SH-SY5Y (cell line): Measurements from ENCODE around the gene GFPT1.

ENCODE experiments used
- GATA2 ChIP-seq: IDR thresholded peaks from 2 replicates; pipeline ENCODE4 v1.6.1; 2011; ENCODE audit warnings: mild to moderate bottlenecking, low read depth, low read length
- GATA3 ChIP-seq: IDR thresholded peaks from 2 replicates; pipeline ENCODE4 v1.6.1; 2011; ENCODE audit warnings: low read depth, mild to moderate bottlenecking, low read length, moderate library complexity

- no peak for TF ChIP-seq GATA3
- TF ChIP-seq GATA2, result no peak
These were observed 106.9 kb downstream of the GFPT1 start for GRCh38 chr2:69279931-69280681.
